ENCODE data around the gene PUS3.

DNA sequence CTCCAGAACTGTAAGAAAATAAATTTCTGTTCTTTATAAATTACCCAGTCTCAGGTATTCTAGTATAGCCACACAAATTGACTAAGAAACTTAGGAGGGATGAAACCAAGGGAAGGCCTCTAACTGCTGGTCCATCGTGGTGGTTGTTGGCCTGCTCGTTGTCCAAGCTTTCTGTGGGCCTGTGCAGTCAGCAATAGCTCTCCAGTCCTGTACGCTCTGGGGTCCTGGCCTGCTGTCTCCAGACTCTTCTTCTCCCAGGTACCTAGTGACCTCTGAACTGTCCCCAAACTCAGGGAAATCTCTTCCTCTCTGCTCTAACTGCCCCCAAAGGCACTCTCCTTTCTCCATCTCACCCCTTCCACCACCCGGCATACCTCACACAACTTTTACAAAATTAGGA, 37.1 kb upstream of the PUS3 start:
- TF ChIP-seq, protein P1, sequence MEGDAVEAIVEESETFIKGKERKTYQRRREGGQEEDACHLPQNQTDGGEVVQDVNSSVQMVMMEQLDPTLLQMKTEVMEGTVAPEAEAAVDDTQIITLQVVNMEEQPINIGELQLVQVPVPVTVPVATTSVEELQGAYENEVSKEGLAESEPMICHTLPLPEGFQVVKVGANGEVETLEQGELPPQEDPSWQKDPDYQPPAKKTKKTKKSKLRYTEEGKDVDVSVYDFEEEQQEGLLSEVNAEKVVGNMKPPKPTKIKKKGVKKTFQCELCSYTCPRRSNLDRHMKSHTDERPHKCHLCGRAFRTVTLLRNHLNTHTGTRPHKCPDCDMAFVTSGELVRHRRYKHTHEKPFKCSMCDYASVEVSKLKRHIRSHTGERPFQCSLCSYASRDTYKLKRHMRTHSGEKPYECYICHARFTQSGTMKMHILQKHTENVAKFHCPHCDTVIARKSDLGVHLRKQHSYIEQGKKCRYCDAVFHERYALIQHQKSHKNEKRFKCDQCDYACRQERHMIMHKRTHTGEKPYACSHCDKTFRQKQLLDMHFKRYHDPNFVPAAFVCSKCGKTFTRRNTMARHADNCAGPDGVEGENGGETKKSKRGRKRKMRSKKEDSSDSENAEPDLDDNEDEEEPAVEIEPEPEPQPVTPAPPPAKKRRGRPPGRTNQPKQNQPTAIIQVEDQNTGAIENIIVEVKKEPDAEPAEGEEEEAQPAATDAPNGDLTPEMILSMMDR (IDR thresholded peaks at IDR 0.05; ENCODE audit: insufficient read depth, low read depth, low read length) = no peak
- TF ChIP-seq EZH2 (IDR thresholded peaks at IDR 0.05; ENCODE audit: insufficient read depth, low read length) = no peak

Measured in astrocyte (in vitro differentiated cells and primary cell).